SIG-M5 treated with dmso at 0.1 percent for 504 hours (cell line): ENCODE measurements around the gene PLEKHD1.

Experiments used
- DNase-seq: peaks from one replicate; lab custom pipeline; 2025; ENCODE audit not compliant: unreplicated experiment; lab: John Stamatoyannopoulos, UW

Gene PLEKHD1

DNA sequence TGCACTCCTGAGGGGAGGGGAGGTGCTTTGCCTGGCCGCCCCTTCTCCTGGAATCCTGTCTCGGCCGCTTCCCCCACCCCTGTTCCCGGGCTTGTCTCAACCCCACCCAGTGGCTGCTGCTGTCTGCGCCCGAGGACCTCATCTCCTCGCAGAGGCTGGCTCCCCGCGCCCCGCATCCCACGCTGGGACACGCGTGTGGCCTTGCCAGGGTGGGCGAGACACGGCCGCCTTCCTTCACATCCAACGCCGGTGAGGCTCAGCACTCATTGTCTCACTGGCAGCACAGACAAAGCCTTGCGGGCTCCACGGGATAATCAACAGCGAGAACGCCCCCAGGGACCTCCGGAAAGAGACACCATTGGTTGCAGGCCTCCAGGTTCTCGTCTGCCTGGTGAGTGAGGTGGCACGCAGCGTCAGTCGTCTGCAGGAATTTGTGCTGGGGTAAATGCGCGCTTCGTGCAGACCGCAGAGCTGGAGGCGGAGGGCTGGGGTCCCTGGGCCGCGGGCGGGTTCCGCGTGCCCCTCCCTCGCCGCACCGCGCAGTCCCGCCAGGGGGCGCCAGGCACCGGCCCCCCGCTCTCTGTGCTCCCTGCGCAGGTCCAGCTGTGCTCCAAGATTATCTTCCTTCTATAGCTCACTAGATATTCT is 63.3 kb downstream of the PLEKHD1 start:
- DNase-seq = no peak

DNA sequence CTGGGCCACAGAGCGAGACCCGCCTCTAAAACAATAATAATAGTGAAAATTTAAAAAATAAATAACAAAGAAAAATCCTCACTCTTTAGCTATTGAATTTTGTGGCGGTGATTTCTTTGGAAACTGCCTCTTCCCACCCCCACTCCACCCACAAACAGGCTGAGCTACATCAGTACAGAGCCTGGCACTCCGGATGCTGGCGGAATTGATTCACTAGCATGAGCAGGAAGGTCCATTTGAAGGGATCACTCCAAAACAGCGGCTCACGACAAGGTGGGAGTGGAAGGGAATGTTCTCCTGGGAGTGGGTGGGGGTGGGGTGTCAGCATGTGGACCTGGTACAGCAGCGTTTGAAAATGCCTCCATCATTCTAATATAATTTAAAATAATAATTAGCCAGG is 64.0 kb downstream of the PLEKHD1 start:
- no peak for DNase-seq

DNA sequence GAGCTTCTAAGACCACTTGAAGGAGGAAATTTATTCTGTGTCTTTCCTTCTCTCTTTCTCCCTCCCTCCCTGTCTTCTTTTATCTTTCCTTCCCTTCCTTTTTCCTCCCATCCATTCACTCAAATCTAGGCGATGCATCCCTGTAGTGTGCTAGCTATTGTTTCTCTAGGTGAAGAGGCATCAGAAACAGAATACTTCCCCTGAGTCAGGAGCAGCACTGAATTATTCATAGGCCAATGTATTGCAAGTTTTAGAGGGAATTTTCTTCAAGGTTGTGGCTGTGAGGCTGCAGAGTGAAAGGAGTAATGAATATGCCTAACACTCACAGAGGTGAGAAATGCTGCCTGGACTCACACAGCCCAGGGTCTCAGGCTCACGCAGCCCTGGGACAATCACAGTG is 67.0 kb downstream of the PLEKHD1 start:
- no peak for DNase-seq

DNA sequence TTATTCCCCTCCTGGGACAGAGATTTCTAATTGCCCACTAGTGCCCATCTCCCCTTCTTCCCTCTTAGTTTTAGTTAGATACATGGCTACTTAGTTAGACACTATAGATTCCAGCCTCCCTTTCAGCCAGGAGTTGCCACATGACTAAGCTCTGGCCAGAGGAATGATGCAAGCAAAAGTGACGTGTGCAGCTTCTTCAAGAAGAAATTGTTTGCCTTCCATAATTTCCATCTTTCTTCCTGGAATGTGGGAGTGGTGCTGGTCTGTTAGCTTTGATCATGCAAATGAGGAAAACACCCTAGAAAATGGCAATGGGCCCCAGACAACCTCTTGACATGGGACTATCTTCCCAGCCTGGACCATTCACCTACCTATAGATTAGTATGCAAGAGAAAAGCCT is 68.7 kb downstream of the PLEKHD1 start:
- DNase-seq = peak; percentile 14

DNA sequence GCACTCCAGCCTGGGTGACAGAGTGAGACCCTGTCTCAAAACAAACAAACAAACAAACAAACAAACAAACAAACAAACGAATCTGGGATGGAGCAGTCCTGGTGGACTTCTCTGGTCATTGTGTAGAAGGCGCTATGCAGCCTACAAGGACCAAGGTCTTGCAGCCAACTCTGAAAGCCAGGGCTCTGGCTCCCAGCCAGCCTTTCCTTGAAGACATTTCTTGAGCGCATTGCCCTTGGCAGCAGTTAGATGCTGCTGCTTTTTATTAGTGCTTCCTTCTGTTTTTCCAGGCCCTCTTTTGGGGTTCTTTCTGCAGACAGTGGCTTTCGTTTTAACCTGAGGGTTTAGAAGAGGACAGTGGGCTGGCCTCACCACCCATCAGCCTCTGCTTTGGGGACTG is 70.0 kb downstream of the PLEKHD1 start:
- DNase-seq = no peak

DNA sequence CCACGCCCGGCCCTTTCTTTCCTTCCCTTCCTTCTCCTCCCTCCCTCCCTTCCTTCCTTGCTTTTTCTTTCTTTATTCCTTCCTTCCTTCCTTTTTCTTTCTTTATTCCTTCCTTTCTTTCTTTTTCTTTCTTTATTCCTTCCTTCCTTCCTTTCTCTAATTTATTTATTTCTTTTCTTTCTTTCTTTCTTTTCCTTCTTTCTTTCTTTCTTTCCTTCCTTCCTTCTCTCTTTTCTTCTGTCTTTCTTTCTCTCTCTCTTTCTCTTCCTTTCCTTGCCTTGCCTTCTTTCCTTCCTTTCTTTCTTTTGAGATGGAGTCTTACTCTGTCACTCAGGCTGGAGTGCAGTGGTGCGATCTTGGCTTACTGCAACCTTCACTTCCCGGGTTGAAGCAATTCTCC is 74.2 kb downstream of the PLEKHD1 start:
- no peak for DNase-seq

DNA sequence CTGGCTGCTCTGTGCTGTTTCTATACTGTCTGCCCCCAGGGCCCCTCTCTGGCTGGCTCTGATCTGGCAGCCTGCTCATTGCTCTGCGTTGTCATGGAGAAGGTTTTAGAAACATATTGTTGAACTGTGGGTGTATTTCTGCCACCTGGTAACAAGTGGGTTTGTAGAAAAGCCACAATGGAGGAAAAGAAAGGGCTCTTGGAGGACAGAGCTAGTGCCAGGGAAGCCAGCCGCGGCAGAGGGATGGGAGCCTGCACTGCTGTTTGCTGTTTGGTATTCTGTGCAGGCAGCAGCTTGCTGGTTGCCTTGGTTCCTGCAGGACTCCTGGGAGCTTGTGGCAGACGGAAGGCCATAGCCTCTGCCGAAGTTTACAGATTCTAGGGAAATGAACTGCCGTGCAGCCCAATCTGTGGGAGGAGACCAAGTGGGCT is 75.1 kb downstream of the PLEKHD1 start:
- DNase-seq = no peak

DNA sequence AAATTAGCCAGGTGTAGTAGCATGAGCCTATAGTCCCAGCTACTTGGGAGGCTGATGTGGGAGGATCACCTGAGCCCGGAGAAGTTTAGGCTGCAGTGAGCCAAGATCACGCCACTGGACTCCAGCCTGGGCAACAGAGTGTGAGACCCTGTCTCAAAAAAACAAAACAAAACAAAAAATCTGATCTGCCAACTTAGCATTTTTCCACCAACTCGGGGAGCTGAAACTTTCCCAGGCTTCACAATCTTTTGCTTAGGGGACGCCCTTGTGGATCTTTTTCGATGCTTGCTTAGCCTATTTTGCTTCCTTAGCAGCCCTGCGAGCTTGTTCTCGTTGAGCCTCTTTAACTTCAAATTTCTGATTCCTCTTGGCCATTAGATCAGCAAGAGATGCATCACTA is 76.3 kb downstream of the PLEKHD1 start:
- DNase-seq = no peak

DNA sequence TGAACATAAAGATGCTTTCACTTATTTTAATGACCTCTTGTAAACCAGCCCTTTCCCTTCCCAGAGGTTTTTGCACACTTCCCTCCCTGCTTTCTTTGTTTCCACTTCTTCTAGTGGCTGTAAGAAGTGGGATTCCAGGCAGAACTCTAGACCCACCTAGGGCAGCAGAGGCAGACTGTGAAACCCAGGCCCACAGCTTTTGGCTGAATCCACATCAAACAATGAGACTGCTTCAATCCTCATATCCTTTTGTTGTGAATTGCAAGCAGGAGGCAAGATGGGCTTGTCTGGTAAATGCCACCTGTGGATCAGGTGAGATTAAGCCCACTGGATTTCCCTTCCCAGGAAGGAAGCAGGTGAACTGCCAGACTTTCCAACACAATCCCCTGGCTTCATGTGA is 77.4 kb downstream of the PLEKHD1 start:
- no peak for DNase-seq

DNA sequence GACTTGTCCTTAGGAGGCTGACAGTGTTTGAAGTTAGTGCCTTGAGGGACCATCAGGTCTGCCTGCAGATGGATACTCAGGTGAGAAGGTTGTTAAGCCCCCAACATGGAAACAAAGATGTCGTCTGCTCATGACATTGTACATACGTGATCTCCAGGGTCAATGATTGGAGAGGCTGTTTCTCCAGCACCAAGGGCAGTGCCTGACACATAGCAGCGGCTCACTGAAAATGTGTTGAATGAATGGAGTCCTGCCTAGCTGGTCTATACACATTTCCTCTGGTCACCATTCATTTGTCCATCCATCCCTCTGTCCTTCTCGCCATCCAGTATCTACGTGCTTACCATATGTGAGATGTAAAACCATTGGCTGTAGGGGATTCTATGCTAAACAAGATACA is 83.0 kb downstream of the PLEKHD1 start:
- no peak for DNase-seq

DNA sequence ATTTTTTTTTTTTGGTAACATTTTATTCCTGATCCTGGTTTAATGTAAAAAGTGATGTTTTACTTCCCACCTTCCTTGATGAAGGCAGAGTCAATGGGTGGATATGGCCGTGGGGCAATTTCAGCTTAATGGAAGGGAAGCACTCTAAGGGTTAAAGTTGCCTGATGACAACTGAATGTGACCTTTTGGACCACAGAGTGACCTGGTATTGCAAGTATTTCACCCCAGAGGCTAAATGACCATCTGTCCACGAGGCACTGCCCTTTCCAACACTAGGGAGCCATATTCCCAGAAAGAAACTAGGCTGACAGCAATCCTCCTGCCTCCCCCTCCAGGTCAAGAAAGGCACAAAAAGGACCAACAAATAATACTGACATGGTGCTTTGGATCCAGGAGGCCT is 85.3 kb downstream of the PLEKHD1 start:
- DNase-seq = no peak

DNA sequence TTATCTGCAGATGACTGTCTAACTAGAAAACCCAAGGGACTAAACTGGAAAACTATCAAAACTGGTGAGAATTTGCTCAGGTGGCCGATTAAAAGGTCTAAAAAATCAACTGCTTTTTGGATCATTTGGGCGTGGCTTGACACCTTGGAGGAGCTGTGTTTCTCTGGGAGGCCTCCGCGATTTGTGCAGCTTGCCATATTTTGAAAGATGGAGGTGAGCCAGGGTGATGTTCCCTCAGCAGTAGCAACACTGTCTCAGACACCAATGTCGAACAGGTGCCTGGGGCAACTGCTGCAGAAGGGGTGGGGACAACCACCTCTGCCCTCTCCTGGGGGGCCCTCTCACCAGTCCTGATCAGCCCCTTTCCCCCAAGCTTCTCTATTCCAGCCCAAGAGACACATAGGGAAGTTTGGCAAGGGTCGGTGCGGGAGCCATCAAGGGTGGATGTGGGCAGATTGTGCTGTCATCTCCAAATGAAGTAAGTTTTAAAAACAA is 86.4 kb downstream of the PLEKHD1 start:
- no peak for DNase-seq

DNA sequence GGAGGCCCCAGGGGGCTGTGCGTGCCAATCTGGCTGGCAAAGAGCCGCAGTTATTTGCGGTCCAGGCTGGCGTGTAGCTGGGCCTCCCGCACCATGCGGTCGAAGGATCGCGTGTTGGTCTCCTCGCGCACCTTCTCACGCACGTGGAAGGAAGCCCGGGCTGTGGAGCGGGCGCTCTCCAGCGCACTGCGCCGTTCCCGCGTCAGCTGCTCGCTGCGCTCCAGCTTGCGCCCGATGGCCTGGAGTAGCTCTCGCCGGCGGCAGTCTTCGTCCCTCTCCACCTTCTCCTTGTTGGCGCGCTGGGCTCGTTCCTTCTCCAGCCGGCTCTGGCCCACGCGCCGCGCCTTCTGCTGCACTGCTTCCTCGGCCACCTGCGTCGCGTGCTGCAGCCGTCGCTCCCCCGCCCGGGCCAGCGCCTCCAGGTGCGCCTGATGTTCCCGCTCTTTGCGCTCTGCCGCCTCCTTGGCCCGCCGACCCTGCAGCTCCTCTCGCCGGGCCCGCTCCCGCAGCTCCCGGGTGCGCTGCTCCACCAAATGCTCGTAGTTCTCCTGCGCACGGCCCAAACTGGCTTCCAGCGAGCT is 87.0 kb downstream of the PLEKHD1 start:
- no peak for DNase-seq

DNA sequence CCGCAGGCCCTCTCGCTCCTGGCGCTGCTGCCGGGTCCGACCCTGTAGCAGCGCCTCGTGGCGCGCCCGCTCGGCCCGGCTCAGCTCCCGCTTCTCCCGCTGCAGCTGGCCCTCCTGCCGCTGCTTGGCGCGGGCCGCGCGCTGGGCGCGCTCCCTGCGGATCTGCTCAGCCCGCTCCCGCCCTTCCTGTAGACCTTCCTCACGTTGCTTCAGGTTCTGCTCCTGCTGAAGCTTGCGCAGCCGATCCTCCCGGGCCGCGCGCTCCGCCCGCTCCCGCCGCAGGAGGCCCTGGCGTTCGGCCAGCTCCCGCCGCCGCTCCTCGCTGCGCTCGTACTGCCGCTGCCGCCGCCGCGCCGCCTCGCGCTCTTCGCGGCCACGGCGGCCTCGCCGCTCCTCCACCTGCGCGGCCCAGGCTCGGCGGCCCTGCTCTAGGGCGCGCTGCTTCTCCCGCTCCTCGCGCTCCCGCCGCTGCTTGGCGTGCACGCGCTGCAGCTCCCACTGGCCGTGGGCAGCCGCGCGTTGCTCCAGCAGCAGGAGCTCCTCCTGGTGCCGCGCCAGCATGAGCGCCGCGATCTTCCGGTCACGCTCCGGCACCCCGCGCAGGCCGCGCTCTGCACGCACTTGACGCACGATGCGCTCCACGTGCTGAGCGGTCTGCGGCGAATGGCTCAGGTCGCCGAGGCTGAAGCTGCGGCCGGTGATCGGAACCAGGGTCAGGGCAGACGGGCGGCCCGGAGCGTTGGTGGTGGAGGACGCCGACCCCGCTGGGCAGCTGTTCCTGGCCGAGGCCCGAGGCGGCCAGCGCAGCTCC is 87.7 kb downstream of the PLEKHD1 start:
- no peak for DNase-seq

DNA sequence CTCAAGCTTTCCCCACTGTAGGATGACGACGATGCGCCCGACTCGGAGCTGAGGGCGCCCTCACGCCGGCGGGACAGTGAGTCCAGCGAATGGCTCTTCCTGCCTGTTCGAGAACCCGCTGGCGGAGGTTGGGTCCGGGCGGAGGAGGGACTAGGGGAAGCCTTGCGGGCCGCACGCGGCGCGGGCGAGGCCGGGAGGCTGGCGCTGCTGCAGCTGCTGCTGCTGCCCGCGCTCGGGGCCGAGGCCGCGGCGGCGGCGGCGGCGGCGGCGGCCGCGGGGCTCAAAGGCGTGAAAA is 88.3 kb downstream of the PLEKHD1 start:
- no peak for DNase-seq

DNA sequence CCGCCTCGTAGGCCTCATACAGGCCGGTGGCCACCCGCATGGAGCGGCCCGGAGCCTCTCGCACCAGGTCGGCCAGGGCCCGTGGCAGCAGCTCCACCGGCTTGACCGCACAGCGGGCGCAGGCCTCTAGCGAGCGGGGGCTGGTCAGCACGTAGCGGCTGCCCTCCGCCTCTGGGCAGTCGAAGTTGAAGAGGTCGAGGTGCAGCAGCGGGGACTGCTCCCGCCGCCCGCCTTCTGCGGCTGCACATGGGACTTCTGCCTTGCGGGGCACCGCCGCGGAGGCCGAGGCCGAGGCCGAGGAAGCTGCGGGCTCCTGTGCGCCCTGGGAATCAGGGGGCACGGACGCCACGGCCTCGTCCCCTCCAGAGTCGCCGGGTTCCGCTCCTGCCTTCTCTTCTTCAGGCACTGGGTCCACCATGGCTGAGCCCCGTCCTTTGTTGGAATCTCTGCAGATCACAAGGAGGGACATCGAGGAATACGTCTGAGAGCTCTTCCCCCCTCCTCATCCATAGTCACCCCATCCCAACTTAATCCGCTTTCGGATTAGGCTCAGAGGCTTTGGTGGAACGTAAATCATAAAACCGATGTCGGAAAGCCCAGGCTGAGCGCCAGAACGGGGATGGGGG is 88.8 kb downstream of the PLEKHD1 start:
- DNase-seq = no peak

DNA sequence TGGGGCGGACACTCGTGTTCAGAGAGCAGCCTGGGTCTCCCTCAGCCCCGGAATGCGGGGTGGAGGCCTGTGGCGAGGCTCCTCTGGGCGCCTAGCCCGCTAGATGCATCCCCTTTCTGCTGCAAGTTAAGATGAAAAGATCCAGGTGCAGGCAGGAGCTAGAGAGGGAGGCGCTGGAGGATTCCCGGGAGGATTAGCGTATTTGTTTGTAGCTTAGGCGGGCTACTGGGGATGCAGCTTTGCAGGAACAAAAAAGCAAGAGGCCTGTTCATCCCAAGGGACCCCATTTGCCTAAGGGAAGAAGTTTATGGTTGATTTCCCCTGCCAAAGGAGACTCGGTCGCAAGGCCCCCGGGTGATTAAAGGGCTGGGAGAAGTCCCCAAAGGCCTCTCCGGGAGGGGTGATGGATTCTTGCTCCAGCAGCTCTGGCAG is 89.3 kb downstream of the PLEKHD1 start:
- DNase-seq = no peak

DNA sequence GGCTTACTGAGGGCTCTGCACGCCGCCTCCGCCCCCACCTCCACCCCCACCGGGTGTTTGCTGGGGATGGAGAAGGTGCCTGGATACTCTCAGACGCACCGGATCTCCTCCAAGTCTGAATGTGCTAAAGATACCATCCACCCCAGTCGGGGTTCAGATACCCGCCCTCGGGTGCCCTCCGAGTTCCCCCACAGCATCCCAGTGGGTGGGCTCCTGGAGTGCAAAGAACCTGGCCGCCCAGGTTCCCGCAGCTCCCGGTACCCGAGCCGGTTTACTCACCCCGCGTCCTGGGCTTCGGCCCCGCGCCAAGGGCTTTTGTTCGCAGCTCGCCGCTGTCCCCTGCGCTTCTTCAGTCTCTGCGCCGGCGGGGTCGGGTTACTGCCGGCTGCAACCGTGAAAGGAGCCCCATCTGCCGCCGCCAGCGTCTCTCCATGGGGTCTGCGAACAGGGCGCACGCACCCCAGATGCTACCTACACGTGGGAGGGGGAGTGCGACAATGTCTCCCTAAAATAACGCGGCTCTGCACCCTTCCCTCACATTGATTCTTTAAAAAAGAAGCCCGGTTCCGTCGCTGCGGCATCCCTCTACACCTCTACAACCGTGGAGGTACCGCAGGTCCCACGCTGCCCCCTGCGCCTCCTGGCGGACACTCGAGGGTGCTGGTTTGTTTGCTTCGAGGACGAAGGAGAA is 89.9 kb downstream of the PLEKHD1 start, which contains the start of gene CCDC177:
TSS of gene CCDC177 (minus strand) at position 609 of the 691 bp plus-strand sequence. CDS start 1,249 bp downstream, outside the sequence.
- DNase-seq = peak; percentile 11

DNA sequence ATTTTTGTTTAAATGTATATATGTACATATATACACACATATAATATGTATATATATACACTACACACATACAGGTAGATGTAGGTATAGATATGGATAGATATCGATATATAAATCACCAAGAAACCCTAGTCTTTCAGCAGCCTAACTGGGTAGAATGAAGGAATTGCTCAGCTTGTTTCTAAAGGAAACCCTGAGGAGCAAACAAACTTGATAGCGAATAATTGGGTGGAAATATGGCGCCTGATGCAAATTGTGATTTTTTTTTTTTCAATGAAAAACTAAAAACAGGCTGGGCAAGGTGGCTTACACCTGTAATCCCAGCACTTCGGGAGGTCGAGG is 90.4 kb downstream of the PLEKHD1 start:
- no peak for DNase-seq

DNA sequence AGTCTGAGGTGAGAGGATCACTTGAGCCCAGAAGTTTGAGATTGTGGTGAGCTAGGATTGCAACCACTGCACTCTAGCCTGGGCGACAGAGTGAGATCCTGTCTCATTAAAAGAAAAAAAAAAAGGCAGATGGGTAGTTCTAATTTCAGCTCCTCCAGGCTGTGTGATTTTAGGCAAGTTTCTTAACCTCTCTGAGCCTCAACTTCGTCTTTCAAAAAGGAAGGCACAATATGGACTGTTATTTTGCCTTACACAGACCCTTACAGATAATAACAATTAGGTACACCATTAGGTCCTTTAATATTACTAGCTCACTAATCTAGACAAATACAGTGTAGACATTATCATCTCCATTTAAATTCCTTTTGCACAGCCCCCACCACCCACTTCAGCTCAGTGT is 94.9 kb downstream of the PLEKHD1 start:
- no peak for DNase-seq

DNA sequence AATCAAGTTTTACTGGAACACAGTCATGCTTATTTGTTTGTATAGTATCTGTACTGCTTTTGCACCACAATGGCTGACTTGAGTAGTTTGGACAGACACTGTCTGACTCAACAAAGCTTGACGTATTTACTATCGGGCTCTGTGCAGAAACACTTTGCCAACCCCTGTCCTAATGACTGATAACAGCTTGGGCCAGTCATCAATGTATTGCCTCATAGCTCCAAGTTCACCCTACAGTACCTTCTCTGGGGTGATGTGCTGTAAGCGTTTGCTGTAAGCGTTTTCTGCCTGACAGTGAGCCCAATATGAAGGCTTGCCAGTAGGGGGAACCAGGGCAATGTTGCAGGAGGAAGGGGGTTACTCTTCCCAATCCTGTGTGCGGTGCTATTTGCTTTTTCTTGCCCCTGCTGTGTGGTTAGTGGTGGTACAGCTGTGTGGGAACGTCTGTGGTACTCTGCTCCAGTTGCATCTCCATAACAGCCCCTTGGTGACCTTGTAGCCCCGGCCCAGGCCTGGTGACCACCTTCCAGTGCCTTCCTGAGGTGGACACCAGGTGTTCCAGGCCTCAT is 95.6 kb downstream of the PLEKHD1 start:
- peak; percentile 83 for DNase-seq
